Measurements from ENCODE around the gene SLC43A1.

GRCh38 chr11:57530215-57530595 lies 14.7 kb upstream of the SLC43A1 start:
- TF ChIP-seq, protein P1, sequence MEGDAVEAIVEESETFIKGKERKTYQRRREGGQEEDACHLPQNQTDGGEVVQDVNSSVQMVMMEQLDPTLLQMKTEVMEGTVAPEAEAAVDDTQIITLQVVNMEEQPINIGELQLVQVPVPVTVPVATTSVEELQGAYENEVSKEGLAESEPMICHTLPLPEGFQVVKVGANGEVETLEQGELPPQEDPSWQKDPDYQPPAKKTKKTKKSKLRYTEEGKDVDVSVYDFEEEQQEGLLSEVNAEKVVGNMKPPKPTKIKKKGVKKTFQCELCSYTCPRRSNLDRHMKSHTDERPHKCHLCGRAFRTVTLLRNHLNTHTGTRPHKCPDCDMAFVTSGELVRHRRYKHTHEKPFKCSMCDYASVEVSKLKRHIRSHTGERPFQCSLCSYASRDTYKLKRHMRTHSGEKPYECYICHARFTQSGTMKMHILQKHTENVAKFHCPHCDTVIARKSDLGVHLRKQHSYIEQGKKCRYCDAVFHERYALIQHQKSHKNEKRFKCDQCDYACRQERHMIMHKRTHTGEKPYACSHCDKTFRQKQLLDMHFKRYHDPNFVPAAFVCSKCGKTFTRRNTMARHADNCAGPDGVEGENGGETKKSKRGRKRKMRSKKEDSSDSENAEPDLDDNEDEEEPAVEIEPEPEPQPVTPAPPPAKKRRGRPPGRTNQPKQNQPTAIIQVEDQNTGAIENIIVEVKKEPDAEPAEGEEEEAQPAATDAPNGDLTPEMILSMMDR (IDR thresholded peaks at IDR 0.05), result no peak
- TF ChIP-seq POLR2A (IDR thresholded peaks at IDR 0.05), result no peak

All from thyroid gland (tissue), 4 donors.